GM12878 (cell line): Measurements from ENCODE around the gene SMARCC1. TPM values are rescaled to one million over a fixed set of nuclear protein-coding genes. Genes with fewer than 3 reads are reported as not detected.

ENCODE experiments used
- ATAC-seq: fragments of 200-7000 bp; cut with Tn5 transposase; 3 replicates; pipeline ENCODE4 v1.9.1; 2020; ENCODE audit warnings: mild to moderate bottlenecking, moderate library complexity
- BruUV-seq: library from RNA; stranded (reverse); fragments of 400-500 nt; replicated peaks from 2 replicates; lab custom pipeline; 2021; lab: Mats Ljungman, UMichigan
- CTCF ChIA-PET: fragments of 300-600 bp; sonication (Branson Sonifier 250); formaldehyde crosslinking; extraction: SDS; loops from one replicate; lab custom pipeline; 2021; ENCODE audit warnings: inconsistent platforms; lab: Yijun Ruan, JAX
- POLR2A ChIA-PET: fragments of 350-600 bp; formaldehyde crosslinking; extraction: SDS; loops from one replicate; lab custom pipeline; 2021; ENCODE audit warnings: inconsistent platforms; lab: Charles Lee
- RAD21 ChIA-PET: fragments of 300-600 bp; sonication (Branson Sonifier 250); formaldehyde crosslinking; loops from one replicate; lab custom pipeline; 2023; ENCODE audit warnings: antibody characterized with exemption; ENCODE audit not compliant: unreplicated experiment; lab: Charles Lee
- SMC1A ChIA-PET: fragments of 300-600 bp; sonication (Branson Sonifier 250); formaldehyde crosslinking; loops from one replicate; lab custom pipeline; 2023; ENCODE audit not compliant: unreplicated experiment, uncharacterized antibody; lab: Charles Lee
- DNase-seq: peaks from one replicate; pipeline ENCODE4 v3.0.0-alpha.2; 2011; ENCODE audit warnings: low read depth, low spot score
- FAIRE-seq: peaks from 3 replicates; lab custom pipeline; 2011; peaks lifted over from hg19 to GRCh38; lab: Jason Lieb, UNC
- H2AFZ ChIP-seq: 2 replicates; pipeline ENCODE4 v1.6.0; 2011; ENCODE audit warnings: low read depth, low read length, control low read depth; ENCODE audit not compliant: control insufficient read depth
- H3K27ac ChIP-seq: 2 replicates; pipeline ENCODE4 v1.5.1; 2011; ENCODE audit warnings: control low read depth; ENCODE audit not compliant: control insufficient read depth, insufficient read depth
- H3K27me3 ChIP-seq, 2 experiments: replicated peaks in 1 of 2; 2 replicates each; pipeline versions ENCODE4 v1.6.0 to v1.6.1; 2011; ENCODE audit warnings: low read length in 1 of 2; ENCODE audit not compliant: control insufficient read depth in 2 of 2, insufficient read depth in 2 of 2
- H3K36me3 ChIP-seq, 2 experiments: 2 replicates each; pipeline ENCODE4 v1.5.1; 2011; ENCODE audit warnings: low read length in 1 of 2; ENCODE audit not compliant: control insufficient read depth in 2 of 2, insufficient read depth in 2 of 2
- H3K4me1 ChIP-seq: 2 replicates; pipeline ENCODE4 v1.6.1; 2011; ENCODE audit warnings: mild to moderate bottlenecking, low read length, moderate library complexity, mixed read lengths; ENCODE audit not compliant: control insufficient read depth, insufficient read depth
- H3K4me2 ChIP-seq: 2 replicates; pipeline ENCODE4 v1.6.0; 2011; ENCODE audit warnings: control low read depth; ENCODE audit not compliant: control insufficient read depth, insufficient read depth
- H3K4me3 ChIP-seq: fragments of 200-600 bp; sonication (generic); 2 replicates; pipeline ENCODE4 v1.5.1; 2016
- H3K79me2 ChIP-seq: 2 replicates; pipeline ENCODE4 v1.6.0; 2011; ENCODE audit warnings: low read length; ENCODE audit not compliant: control insufficient read depth, insufficient read depth
- H3K9ac ChIP-seq: 2 replicates; pipeline ENCODE4 v1.8.0; 2011; ENCODE audit warnings: low read length, control low read depth, mixed read lengths; ENCODE audit not compliant: control insufficient read depth, insufficient read depth
- H3K9me3 ChIP-seq: replicated peaks from 3 replicates; pipeline ENCODE4 v1.5.1; 2011; ENCODE audit warnings: mild to moderate bottlenecking, low read length; ENCODE audit not compliant: control insufficient read depth, insufficient read depth
- H4K20me1 ChIP-seq: 2 replicates; pipeline ENCODE4 v1.6.0; 2011; ENCODE audit not compliant: control insufficient read depth, insufficient read depth
- ASH2L ChIP-seq: fragments of 300-600, 200-600 bp; sonication (generic); IDR thresholded peaks from 2 replicates; pipeline ENCODE4 v1.6.1; 2017; ENCODE audit warnings: low read depth, mild to moderate bottlenecking, borderline replicate concordance
- ATF7 ChIP-seq: fragments of 450-650 bp; IDR thresholded peaks from 2 replicates; pipeline ENCODE4 v1.6.1; 2016; ENCODE audit warnings: low read depth, mild to moderate bottlenecking
- CEBPB ChIP-seq, 2 experiments: fragments of 150-350 bp in 1 of 2; IDR thresholded peaks; 2 replicates each; pipeline ENCODE4 v1.6.1; 2012 to 2014; ENCODE audit warnings: low read depth in 2 of 2, low read length in 2 of 2, borderline replicate concordance in 1 of 2, inconsistent platforms in 1 of 2
- CREM ChIP-seq: IDR thresholded peaks from 2 replicates; pipeline ENCODE4 v1.6.1; 2014; ENCODE audit warnings: antibody characterized with exemption, low read depth
- HCFC1 ChIP-seq: fragments of 150-350 bp; IDR thresholded peaks from 2 replicates; pipeline ENCODE4 v1.6.1; 2014; ENCODE audit warnings: low read length
- JUNB ChIP-seq: IDR thresholded peaks from 2 replicates; pipeline ENCODE4 v1.6.1; 2016; ENCODE audit warnings: antibody characterized with exemption, mild to moderate bottlenecking
- NFYB ChIP-seq: IDR thresholded peaks from 2 replicates; pipeline ENCODE4 v1.6.1; 2011; ENCODE audit warnings: low read depth, mild to moderate bottlenecking, low read length, improper control_type of control experiment, moderate library complexity; ENCODE audit not compliant: insufficient read depth
- POLR2A ChIP-seq: IDR thresholded peaks from 2 replicates; pipeline ENCODE4 v1.6.1; 2011; ENCODE audit warnings: low read depth, mild to moderate bottlenecking, low read length
- POLR2AphosphoS5 ChIP-seq: IDR thresholded peaks from 2 replicates; pipeline ENCODE4 v1.6.1; 2011; ENCODE audit warnings: mild to moderate bottlenecking, low read length, inconsistent platforms
- RBBP5 ChIP-seq: fragments of 200-600 bp; sonication (generic); conservative IDR thresholded peaks from 2 replicates; pipeline ENCODE4 v1.6.1; 2016
- RUNX3 ChIP-seq: IDR thresholded peaks from 2 replicates; pipeline ENCODE4 v1.6.1; 2012; ENCODE audit warnings: low read length, inconsistent platforms
- SREBF1 ChIP-seq: IDR thresholded peaks from 2 replicates; pipeline ENCODE4 v1.6.1; 2012; ENCODE audit warnings: mild to moderate bottlenecking, low read length
- TAF1 ChIP-seq: IDR thresholded peaks from 2 replicates; pipeline ENCODE4 v1.6.1; 2011; ENCODE audit warnings: mild to moderate bottlenecking, low read depth, low read length, borderline replicate concordance
- YBX1 ChIP-seq: fragments of 450-650 bp; IDR thresholded peaks from 2 replicates; pipeline ENCODE4 v1.6.1; 2016; ENCODE audit warnings: antibody characterized with exemption
- ZNF622 ChIP-seq: fragments of 450-650 bp; IDR thresholded peaks from 2 replicates; pipeline ENCODE4 v1.6.1; 2017; ENCODE audit warnings: mild to moderate bottlenecking, inconsistent platforms
- WGBS: methylation state at CpG from one replicate; pipeline ENCODE4 v1.1.6; 2016; ENCODE audit warnings: low lambda C conversion rate; ENCODE audit not compliant: insufficient replicate concordance, insufficient coverage; ENCODE audit errors: missing lambda C conversion rate; 5-methylcytosine and 5-hydroxymethylcytosine counted together
- in situ Hi-C: fragments of 300-500 bp; cut with MboI; formaldehyde crosslinking; loops from 9 replicates; pipeline ENCODE4 v1.14.3; 2018; ENCODE audit warnings: mixed read lengths
- intact Hi-C: fragments of 100-400 bp; cut with micrococcal nuclease; formaldehyde crosslinking; loops from one replicate; pipeline ENCODE4 v1.14.2; 2022; ENCODE audit not compliant: unreplicated experiment
- polyA plus RNA-seq, 11 experiments: library from polyadenylated mRNA; depleted of rRNA in 4 of 11; unstranded in 6 of 11; stranded (reverse) in 5 of 11; fragments of >200 nt; fragmentation: Nextera tagmentation in 4 of 11; fragmentation: Illumina TruSeq in 1 of 11; extraction: Ambion mirVana in 4 of 11; extraction: Trizol in 1 of 11; gene quantifications; 1 replicate in 1 of 11; 2 replicates in 10 of 11; pipeline versions ENCODE4 v1.2.1 to v1.2.3, GENCODE V29; 2011 to 2016; ENCODE audit warnings: inconsistent platforms in 2 of 11, missing spikeins in 2 of 11, low read depth in 1 of 11
- total RNA-seq, 4 experiments: library from RNA; depleted of rRNA in 3 of 4; stranded (reverse); fragments of >200 nt in 3 of 4; fragmentation: Illumina TruSeq in 1 of 4; extraction: Trizol in 1 of 4; gene quantifications; 2 replicates each; pipeline versions ENCODE4 v1.2.1 to v1.2.3, GENCODE V29; 2013 to 2021
- TF ChIP-seq, protein P1 (sequence below): IDR thresholded peaks from 2 replicates; pipeline ENCODE4 v1.6.1; 2011; ENCODE audit warnings: low read depth, low read length, improper control_type of control experiment, borderline replicate concordance
- TF ChIP-seq, protein P2 (sequence below): fragments of 450-650 bp; IDR thresholded peaks from 2 replicates; pipeline ENCODE4 v1.6.1; 2016; ENCODE audit warnings: mild to moderate bottlenecking
- TF ChIP-seq, protein P3 (sequence below): IDR thresholded peaks from 2 replicates; pipeline ENCODE4 v1.6.1; 2011; ENCODE audit warnings: mild to moderate bottlenecking, low read depth, low read length, moderate library complexity; ENCODE audit not compliant: insufficient replicate concordance
- TF ChIP-seq, protein P4 (sequence below): fragments of 450-650 bp; IDR thresholded peaks from 2 replicates; pipeline ENCODE4 v1.6.1; 2017; ENCODE audit warnings: antibody characterized with exemption, mild to moderate bottlenecking, moderate library complexity

The SMARCC1 gene
- total and polyA plus RNA-seq, 10 of the 15 experiments (the other 5 are each of a cell fraction or from before 2014, with no cell fraction given), result 26.6 to 147 (median 57.1) TPM

DNA sequence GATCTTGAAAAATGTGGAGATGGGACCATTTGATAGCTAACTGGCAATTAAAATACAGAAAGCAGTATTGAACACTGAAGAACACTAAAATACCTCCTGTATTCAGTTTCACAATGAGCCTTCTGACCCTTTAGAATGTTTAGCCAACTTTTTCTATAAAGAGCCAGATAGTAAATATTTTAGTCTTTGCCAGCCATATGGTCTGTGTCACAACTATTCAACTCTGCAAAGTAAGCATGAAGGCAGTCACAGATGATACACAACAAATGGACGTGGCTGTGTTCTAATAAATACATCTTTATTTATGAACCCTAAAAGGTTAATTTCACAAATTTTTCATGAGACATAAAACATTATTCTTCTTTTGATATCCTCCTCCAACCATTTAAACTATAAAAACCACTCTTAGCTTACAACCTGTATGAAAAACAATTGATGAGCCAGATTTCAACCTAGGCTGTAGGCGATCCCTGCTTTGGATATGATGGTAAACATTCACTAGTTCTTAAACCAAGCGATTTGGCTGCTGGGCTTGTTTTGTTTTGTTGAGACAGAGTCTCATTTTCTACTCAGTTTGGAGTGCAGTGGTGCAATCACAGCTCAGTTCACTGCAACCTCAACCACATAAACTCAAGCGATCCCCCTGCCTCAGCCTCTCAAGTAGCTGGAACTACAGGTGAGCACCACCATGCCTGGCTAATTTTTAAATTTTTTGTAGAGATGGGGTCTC is 189.5 kb downstream of the SMARCC1 start:
- Histone ChIP-seq H3K36me3 (peaks cover 15 to 33% of the 10 kb centered on the region in 2 experiments), H3K79me2 (no peaks in the 10 kb centered on the region), H3K9me3 (no peaks in the 10 kb centered on the region), H3K9ac (no peak overlapping the region), H3K27ac (no peak overlapping the region), H2AFZ (no peak overlapping the region), H3K4me2 (no peak overlapping the region), H3K4me3 (no peak overlapping the region), H3K27me3 (no peaks in the 10 kb centered on the region), H3K4me1 (no peaks in the 10 kb centered on the region), H4K20me1 (no peaks in the 10 kb centered on the region; the same call in 1 of the 2 replicates)
- RAD21 ChIA-PET, result no interaction called here
- POLR2A ChIA-PET, result interaction anchor here (0.6 kb wide), 1 partner anchor 99 kb away, joined by 3 read pairs; no protein-coding TSS in a partner anchor
- intact Hi-C loops, result no loop called here
- SMC1A ChIA-PET, result interaction anchor here (0.6 kb wide), 1 partner anchor 12 kb away, joined by 3 read pairs; no protein-coding TSS in a partner anchor
- TF ChIP-seq, protein P1, sequence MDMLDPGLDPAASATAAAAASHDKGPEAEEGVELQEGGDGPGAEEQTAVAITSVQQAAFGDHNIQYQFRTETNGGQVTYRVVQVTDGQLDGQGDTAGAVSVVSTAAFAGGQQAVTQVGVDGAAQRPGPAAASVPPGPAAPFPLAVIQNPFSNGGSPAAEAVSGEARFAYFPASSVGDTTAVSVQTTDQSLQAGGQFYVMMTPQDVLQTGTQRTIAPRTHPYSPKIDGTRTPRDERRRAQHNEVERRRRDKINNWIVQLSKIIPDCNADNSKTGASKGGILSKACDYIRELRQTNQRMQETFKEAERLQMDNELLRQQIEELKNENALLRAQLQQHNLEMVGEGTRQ, result no peak
- TF ChIP-seq RUNX3, result no peak
- TF ChIP-seq CEBPB (IDR thresholded peaks at IDR 0.05; ENCODE audit: borderline replicate concordance in 1 of 2, low read depth in 2 of 2, low read length in 2 of 2), result no peak
- TF ChIP-seq, protein P2, sequence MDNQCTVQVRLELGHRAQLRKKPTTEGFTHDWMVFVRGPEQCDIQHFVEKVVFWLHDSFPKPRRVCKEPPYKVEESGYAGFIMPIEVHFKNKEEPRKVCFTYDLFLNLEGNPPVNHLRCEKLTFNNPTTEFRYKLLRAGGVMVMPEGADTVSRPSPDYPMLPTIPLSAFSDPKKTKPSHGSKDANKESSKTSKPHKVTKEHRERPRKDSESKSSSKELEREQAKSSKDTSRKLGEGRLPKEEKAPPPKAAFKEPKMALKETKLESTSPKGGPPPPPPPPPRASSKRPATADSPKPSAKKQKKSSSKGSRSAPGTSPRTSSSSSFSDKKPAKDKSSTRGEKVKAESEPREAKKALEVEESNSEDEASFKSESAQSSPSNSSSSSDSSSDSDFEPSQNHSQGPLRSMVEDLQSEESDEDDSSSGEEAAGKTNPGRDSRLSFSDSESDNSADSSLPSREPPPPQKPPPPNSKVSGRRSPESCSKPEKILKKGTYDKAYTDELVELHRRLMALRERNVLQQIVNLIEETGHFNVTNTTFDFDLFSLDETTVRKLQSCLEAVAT, result no peak
- TF ChIP-seq SREBF1, result no peak
- no peak for TF ChIP-seq POLR2AphosphoS5
- TF ChIP-seq, protein P3, sequence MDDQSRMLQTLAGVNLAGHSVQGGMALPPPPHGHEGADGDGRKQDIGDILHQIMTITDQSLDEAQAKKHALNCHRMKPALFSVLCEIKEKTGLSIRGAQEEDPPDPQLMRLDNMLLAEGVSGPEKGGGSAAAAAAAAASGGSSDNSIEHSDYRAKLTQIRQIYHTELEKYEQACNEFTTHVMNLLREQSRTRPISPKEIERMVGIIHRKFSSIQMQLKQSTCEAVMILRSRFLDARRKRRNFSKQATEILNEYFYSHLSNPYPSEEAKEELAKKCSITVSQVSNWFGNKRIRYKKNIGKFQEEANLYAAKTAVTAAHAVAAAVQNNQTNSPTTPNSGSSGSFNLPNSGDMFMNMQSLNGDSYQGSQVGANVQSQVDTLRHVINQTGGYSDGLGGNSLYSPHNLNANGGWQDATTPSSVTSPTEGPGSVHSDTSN, result no peak
- no peak for TF ChIP-seq POLR2A
- TF ChIP-seq ASH2L, result no peak
- no peak for TF ChIP-seq RBBP5
- TF ChIP-seq CREM, result no peak
- TF ChIP-seq ATF7, result no peak
- TF ChIP-seq, protein P4, sequence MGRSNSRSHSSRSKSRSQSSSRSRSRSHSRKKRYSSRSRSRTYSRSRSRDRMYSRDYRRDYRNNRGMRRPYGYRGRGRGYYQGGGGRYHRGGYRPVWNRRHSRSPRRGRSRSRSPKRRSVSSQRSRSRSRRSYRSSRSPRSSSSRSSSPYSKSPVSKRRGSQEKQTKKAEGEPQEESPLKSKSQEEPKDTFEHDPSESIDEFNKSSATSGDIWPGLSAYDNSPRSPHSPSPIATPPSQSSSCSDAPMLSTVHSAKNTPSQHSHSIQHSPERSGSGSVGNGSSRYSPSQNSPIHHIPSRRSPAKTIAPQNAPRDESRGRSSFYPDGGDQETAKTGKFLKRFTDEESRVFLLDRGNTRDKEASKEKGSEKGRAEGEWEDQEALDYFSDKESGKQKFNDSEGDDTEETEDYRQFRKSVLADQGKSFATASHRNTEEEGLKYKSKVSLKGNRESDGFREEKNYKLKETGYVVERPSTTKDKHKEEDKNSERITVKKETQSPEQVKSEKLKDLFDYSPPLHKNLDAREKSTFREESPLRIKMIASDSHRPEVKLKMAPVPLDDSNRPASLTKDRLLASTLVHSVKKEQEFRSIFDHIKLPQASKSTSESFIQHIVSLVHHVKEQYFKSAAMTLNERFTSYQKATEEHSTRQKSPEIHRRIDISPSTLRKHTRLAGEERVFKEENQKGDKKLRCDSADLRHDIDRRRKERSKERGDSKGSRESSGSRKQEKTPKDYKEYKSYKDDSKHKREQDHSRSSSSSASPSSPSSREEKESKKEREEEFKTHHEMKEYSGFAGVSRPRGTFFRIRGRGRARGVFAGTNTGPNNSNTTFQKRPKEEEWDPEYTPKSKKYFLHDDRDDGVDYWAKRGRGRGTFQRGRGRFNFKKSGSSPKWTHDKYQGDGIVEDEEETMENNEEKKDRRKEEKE, result no peak
- TF ChIP-seq TAF1, result no peak
- TF ChIP-seq JUNB, result no peak
- TF ChIP-seq ZNF622, result no peak
- TF ChIP-seq HCFC1, result no peak
- TF ChIP-seq YBX1, result no peak
- no peak for TF ChIP-seq NFYB
- CTCF ChIA-PET, result interaction anchor here (0.8 kb wide), 1 partner anchor 11 kb away, joined by 3 read pairs; no protein-coding TSS in a partner anchor
- BruUV-seq, result no TSS peak
- FAIRE-seq, result no peak
- ATAC-seq, result no peak
- in situ Hi-C loops, result no loop called here
- DNase-seq, result no peak
- WGBS, result 98% methylated on average over 4 of the region's 4 CpGs
